Measurements from ENCODE around the gene NR6A1. TPM values are rescaled to one million over a fixed set of nuclear protein-coding genes. Genes with fewer than 3 reads are reported as not detected.

NR6A1 gene
- total RNA-seq, 1 donor from 2014 or later, result 60.7 TPM

- Mint-ChIP-seq H3K27me3 (ENCODE audit: low read depth) (peaks cover 42% of the 10 kb centered on the region), H3K27ac (ENCODE audit: unreplicated experiment) (no peak overlapping the region), H3K9me3 (no peaks in the 10 kb centered on the region), H3K4me3 (no peak overlapping the region), H3K36me3 (ENCODE audit: low read depth) (no peaks in the 10 kb centered on the region), H3K4me1 (peaks cover 17% of the 10 kb centered on the region)
- no peak for DNase-seq (ENCODE audit: low read depth, low spot score)
- TF ChIP-seq CTCF (conservative IDR thresholded peaks at IDR 0.05), result no peak
These were observed 263.2 kb downstream of the NR6A1 start for GRCh38 chr9:124507880-124508423.

GRCh38 chr9:124506931-124507879 is 263.9 kb downstream of the NR6A1 start, which contains the start of gene NR5A1:
NR5A1 (minus strand) TSS chr9:124507399; CDS start chr9:124503395, 4,004 bp downstream.
- Mint-ChIP-seq H3K27me3 (ENCODE audit: low read depth) (peaks cover 49% of the 10 kb centered on the region), H3K27ac (ENCODE audit: unreplicated experiment) (no peak within 1 kb of the TSS), H3K4me1 (peaks cover 12% of the 10 kb centered on the region), H3K9me3 (no peaks in the 10 kb centered on the region), H3K4me3 (no peak within 1 kb of the TSS), H3K36me3 (ENCODE audit: low read depth) (no peaks in the 10 kb centered on the region)
- DNase-seq (ENCODE audit: low read depth, low spot score), result no peak
- TF ChIP-seq CTCF (conservative IDR thresholded peaks at IDR 0.05), result no peak

DNA sequence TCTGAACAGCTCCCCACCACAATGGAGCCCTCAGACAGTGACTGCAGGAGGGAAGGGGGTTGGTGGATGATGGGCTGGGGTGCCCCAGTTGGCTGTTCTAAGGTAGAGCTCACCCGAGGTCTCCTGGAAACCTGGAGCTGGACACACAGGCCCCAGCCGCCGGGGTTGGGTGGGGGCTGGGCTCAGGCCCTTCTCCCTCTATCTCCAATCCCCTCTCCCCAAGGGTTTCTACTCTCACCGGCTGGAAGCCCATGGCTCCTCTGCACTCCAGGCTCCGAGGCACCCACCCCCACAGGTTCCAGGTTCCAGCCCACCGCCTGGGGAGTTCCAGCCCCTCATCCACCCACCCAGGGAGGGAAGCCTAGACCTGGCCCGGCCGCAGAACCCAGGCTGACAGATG is 264.7 kb downstream of the NR6A1 start:
- no peak for TF ChIP-seq CTCF (conservative IDR thresholded peaks at IDR 0.05)
- Mint-ChIP-seq H3K27me3 (ENCODE audit: low read depth) (peaks cover 55% of the 10 kb centered on the region), H3K4me3 (no peak overlapping the region), H3K36me3 (ENCODE audit: low read depth) (no peaks in the 10 kb centered on the region), H3K27ac (ENCODE audit: unreplicated experiment) (no peak overlapping the region), H3K9me3 (no peaks in the 10 kb centered on the region), H3K4me1 (peaks cover 6% of the 10 kb centered on the region)
- DNase-seq (ENCODE audit: low read depth, low spot score), result no peak

DNA sequence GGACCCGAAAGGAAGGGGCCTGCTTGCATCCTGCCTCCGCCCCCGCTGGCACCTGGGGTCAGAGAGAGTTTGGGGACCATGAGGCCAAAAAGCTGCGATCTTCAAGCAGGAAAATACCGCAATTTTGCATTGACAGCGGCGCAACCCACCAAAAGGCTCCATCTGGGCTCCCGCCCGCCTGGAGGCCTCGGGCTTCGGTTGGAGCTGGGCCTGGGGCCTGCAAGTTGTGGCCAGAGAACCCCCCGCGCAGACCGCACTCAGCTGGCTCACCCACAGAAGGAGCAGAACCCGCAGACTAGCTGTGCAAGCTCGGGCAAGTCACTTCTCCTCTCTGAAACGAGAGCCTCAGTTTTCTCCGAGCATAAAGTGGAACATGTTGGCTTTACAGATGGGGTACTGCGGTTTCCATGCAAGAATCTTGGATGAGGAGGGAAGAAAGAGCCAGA is 265.2 kb downstream of the NR6A1 start:
- Mint-ChIP-seq H3K4me1 (peaks cover 6% of the 10 kb centered on the region), H3K4me3 (no peak overlapping the region), H3K36me3 (ENCODE audit: low read depth) (no peaks in the 10 kb centered on the region), H3K27me3 (ENCODE audit: low read depth) (peaks cover 60% of the 10 kb centered on the region), H3K9me3 (no peaks in the 10 kb centered on the region), H3K27ac (ENCODE audit: unreplicated experiment) (no peak overlapping the region)
- no peak for DNase-seq (ENCODE audit: low read depth, low spot score)
- TF ChIP-seq CTCF (conservative IDR thresholded peaks at IDR 0.05), result no peak

GRCh38 chr9:124505006-124505900 is 265.9 kb downstream of the NR6A1 start:
- H3K36me3 Mint-ChIP-seq (ENCODE audit: low read depth), result no peaks in the 10 kb centered on the region
- peaks cover 6% of the 10 kb centered on the region for H3K4me1 Mint-ChIP-seq
- no peak overlapping the region for H3K4me3 Mint-ChIP-seq
- H3K27ac Mint-ChIP-seq (ENCODE audit: unreplicated experiment), result no peak overlapping the region
- no peak for DNase-seq (ENCODE audit: low read depth, low spot score)
- peaks cover 62% of the 10 kb centered on the region for H3K27me3 Mint-ChIP-seq (ENCODE audit: low read depth)
- no peaks in the 10 kb centered on the region for H3K9me3 Mint-ChIP-seq
- no peak for TF ChIP-seq CTCF (conservative IDR thresholded peaks at IDR 0.05)
